AG09309 (cell line): ENCODE results near the gene SLC29A3.

Source experiments
- DNase-seq: peaks from one replicate; pipeline ENCODE4 v3.0.0-alpha.2; 2010; ENCODE audit warnings: low read depth
- H3K4me3 ChIP-seq: 2 replicates; pipeline ENCODE4 v1.5.1; 2011; ENCODE audit warnings: mild to moderate bottlenecking, low read depth, low read length, moderate library complexity; ENCODE audit not compliant: control insufficient read depth
- CTCF ChIP-seq: IDR thresholded peaks from 2 replicates; pipeline ENCODE4 v1.5.1; 2011; ENCODE audit warnings: mild to moderate bottlenecking, low read depth, low read length, inconsistent platforms; ENCODE audit not compliant: insufficient read depth, control insufficient read depth; ENCODE audit errors: missing control alignments

Gene SLC29A3

GRCh38 chr10:71300555-71301370 is 18.3 kb upstream of the SLC29A3 start:
- no peak overlapping the region for H3K4me3 ChIP-seq
- no peak for DNase-seq
- no peak for TF ChIP-seq CTCF

DNA sequence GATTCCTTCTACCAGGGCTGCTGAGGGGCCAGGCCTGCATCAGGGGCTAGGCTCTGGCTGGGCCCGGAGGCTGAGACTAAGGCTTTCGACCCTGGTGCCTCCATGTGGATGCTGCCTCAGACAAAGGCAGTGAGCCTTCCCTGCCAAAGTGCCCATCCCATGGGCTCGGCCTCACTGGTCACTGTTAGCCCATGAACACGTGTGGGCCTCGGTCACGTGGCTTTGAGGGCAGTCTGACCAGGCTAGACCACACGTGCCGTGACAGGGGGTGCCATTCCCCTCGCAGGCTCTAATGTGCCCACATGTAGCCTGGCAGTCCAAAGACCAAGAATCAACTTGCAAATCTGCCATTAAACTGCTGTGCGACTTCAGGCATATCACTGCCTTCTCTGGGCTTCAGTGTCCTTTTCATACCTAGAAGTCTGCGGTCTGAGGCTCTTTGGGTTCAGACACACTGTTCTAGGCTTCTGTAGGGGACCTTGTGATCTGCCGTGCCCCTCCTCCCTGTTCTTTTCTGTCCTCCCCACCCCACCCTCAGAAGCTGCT is 17.6 kb upstream of the SLC29A3 start:
- no peak for TF ChIP-seq CTCF
- DNase-seq = no peak
- no peak overlapping the region for H3K4me3 ChIP-seq

- no peak overlapping the region for H3K4me3 ChIP-seq
- no peak for DNase-seq
- TF ChIP-seq CTCF = no peak
Observed at GRCh38 chr10:71302451-71302850, 16.6 kb upstream of the SLC29A3 start.

GRCh38 chr10:71302874-71303568 is 16.0 kb upstream of the SLC29A3 start:
- no peak overlapping the region for H3K4me3 ChIP-seq
- no peak for DNase-seq
- peak; percentile 48 for TF ChIP-seq CTCF

DNA sequence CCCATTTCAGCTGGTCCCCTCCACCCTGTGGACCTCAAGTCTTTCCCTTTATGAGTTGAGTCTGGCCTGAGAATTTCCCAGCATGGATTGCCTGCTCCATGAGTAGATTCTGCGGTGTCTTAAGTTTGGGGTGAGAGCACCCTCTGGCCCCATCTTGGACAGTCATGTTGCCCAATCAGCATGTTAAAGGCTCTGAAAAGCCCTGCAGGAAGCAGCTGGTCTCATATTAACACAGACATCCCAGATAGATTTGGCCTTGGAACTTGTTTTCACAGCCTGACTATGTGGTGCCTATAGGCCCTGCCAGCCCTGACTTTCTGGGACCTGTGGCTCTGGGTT is 15.5 kb upstream of the SLC29A3 start:
- TF ChIP-seq CTCF = no peak
- no peak overlapping the region for H3K4me3 ChIP-seq
- DNase-seq = no peak

DNA sequence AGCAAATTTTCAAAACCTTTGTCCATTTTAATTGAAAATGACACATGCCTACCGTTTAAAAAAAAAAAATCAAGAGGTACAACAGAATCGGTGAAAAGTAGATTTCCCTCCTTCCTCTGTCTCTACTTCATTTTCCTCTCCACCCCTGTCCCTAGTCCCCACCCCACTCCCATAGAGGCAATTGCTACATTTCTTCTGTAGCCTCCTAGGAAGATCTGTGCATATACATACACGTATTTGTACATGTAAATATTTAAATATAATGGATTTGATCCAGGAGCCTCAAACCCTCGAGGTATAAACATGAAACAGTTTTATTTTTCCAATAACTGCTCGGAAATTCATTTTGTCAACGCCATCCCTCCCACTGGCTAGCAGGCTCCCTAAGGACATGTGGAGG is 14.1 kb upstream of the SLC29A3 start:
- no peak for TF ChIP-seq CTCF
- DNase-seq = no peak
- no peak overlapping the region for H3K4me3 ChIP-seq
